ENCODE results near the gene CTTN. TPM values are rescaled to one million over a fixed set of nuclear protein-coding genes. Genes with fewer than 3 reads are reported as not detected.
"Not testable (repeated sequence)": the region's sequence is repeated elsewhere in the genome, so short reads cannot be mapped to it uniquely, and the experiment has no call there.

Gene CTTN
- total and polyA plus RNA-seq, 5 donors = 67.7 to 117 (median 84.7) TPM

DNA sequence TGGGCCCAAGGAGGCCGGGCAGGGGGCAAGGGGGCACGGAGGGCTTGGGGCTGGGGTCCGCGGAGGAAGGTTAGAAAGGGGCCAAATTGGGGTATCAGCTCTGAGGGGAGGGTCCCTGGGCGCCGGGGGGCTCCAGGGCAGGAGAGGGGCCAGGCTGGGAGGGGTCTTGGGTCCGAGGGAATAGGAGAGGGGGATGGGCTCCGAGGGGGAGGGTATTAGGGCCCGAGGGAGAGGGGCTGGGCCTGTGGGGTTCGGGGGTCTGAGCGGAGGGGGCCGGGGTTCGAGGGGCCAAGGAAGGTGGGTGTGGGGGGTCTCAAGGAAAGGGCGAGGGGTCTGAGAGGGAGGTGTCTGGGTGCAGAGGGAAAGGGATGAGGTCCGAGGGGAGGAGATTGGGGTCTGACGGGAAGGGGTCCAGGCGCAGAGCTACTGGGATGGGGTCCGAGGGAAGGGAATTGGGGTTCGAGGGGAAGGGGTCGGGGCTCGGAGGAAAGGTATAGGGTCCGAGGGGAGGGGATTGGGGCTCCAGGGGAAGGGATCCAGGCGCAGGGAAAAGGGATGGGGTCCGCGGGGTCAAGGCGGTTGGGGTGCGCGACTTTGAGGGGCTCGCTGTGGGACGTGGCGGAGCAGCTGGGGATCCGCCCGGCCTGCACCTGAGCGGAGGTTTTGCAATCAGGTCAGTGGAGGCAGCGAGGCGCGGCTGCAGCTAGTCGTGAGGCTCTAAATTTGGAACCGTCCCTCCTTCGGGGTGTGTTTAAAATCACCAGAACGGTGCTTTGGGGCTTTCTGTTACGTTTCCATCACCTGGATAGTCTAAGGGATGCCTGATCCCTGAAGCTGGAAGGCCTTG lies 728 bp downstream of the CTTN start:
- Histone ChIP-seq H3K4me1 (ENCODE audit: control insufficient read depth, insufficient read depth, low read length) (peaks cover 3% of the 10 kb centered on the region), H3K9me3 (ENCODE audit: control insufficient read depth, low read length) (no peaks in the 10 kb centered on the region), H3K27me3 (ENCODE audit: control insufficient read depth, insufficient read depth) (no peaks in the 10 kb centered on the region), H3K4me3 (ENCODE audit: low read length) (peak overlapping the region; percentile 99), H3K27ac (ENCODE audit: low read length) (peak overlapping the region; percentile 63)
- 2% methylated on average over 42 of the region's 42 CpGs for WGBS
- peak in 2 of 3 donors; percentile 35 to 69 for DNase-seq
- intact Hi-C loops (cut with DNase I) = no loop called here
- peak; percentile 1 to 25 for ATAC-seq

DNA sequence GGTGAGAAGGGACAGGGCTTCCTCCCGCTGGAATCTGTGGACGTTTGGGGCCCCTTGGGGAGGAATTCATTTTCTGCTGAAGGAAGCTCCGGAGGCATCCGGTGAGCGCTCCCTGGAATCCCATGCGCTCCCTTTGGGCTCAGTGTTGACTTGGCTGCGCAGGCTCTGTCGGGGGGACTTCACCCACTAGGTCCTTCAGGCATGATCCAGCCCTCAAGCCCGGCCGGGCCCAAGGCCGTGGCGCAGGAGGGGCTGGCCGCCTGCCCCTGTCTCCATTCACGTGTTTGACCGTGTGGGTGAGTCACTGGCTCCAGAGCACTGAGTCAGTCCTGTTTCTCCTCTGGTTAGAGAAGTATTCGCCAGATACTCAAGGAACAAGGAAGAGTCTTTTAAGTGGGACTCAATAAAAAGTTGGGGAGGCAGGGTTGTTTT lies 1.4 kb downstream of the CTTN start:
- Histone ChIP-seq H3K27ac (ENCODE audit: low read length) (peak overlapping the region; percentile 63), H3K4me1 (ENCODE audit: control insufficient read depth, insufficient read depth, low read length) (peaks cover 3% of the 10 kb centered on the region), H3K9me3 (ENCODE audit: control insufficient read depth, low read length) (no peaks in the 10 kb centered on the region), H3K4me3 (ENCODE audit: low read length) (peak overlapping the region; percentile 99), H3K27me3 (ENCODE audit: control insufficient read depth, insufficient read depth) (no peaks in the 10 kb centered on the region)
- WGBS = 12% methylated on average over 16 of the region's 16 CpGs
- intact Hi-C loops (cut with DNase I) = no loop called here
- ATAC-seq (peak; percentile 69 to 86), DNase-seq (peak; percentile 90 to 92 (median 91))

DNA sequence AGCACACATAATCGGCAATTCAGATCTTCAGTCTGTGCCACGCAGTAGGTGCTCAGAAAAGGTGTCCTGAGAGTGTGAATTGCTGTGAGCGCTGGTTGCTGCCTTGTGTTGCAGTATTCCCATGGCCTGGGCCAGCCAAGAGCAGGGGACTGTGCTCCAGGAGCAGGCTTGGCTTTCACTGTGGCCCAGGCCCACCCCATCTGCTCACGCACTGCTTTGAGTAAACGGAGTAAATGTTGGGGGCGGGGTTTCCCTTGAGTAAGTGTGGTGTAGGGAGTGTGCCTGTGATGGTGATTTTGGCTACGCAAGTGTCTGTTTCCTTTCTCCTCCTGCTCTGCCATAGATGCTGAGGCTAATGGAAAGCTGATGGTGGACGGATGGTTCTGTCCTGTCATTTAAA lies 2.3 kb downstream of the CTTN start:
- ATAC-seq (no peak), DNase-seq (no peak)
- no peak overlapping the region for H3K4me3 ChIP-seq (ENCODE audit: low read length)
- WGBS = 85% methylated on average over 8 of the region's 8 CpGs
- H3K4me1 ChIP-seq (ENCODE audit: control insufficient read depth, insufficient read depth, low read length) = peaks cover 3% of the 10 kb centered on the region
- H3K9me3 ChIP-seq (ENCODE audit: control insufficient read depth, low read length) = no peaks in the 10 kb centered on the region
- intact Hi-C loops (cut with DNase I) = no loop called here
- H3K27ac ChIP-seq (ENCODE audit: low read length) = no peak overlapping the region
- H3K27me3 ChIP-seq (ENCODE audit: control insufficient read depth, insufficient read depth) = no peaks in the 10 kb centered on the region

DNA sequence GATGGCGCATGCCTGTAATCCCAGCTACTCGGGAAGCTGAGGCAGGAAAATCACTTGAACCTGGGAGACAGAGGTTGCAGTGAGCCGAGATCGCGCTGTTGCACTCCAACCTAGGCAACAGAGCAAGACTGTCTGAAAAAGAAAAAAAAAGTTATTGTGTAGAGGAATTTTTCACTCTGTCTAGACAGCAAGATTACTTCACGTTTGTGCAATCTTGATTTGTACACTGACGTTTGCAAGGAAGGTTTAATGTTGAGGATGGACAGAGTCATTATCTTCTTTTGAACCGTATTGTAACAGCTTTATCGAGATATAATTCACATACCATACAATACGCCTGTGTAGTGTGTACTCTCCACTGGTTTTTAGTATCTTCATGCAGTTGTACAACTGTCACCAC lies 3.7 kb downstream of the CTTN start:
- ATAC-seq (no peak), DNase-seq (no peak)
- Histone ChIP-seq H3K4me3 (ENCODE audit: low read length) (no peak overlapping the region), H3K27me3 (ENCODE audit: control insufficient read depth, insufficient read depth) (no peaks in the 10 kb centered on the region), H3K27ac (ENCODE audit: low read length) (no peak overlapping the region), H3K4me1 (ENCODE audit: control insufficient read depth, insufficient read depth, low read length) (peaks cover 5% of the 10 kb centered on the region), H3K9me3 (ENCODE audit: control insufficient read depth, low read length) (no peaks in the 10 kb centered on the region)
- intact Hi-C loops (cut with DNase I) = no loop called here
- WGBS = 79% methylated on average over 10 of the region's 10 CpGs

DNA sequence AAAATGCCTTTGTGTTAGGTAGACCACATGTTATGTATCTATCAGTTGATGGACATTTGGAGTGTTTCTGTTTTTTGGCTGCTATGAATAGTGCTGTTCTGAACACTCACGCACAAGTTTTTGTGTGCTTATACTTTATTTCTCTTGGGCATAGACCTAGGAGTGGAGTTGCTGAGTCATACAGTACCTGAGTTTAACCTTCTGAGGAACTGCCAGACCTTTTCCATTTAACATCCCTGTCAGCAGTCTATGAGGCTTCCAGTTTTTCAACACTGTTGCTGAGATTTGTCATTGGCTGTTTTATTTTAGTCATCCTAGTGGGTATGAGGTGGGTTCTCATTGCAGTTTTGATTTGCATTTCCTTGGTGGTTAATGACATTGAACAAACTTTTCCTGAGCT lies 4.4 kb downstream of the CTTN start:
- no peak for ATAC-seq
- intact Hi-C loops (cut with DNase I) = no loop called here
- Histone ChIP-seq H3K9me3 (ENCODE audit: control insufficient read depth, low read length) (no peaks in the 10 kb centered on the region), H3K4me1 (ENCODE audit: control insufficient read depth, insufficient read depth, low read length) (peaks cover 5% of the 10 kb centered on the region), H3K27me3 (ENCODE audit: control insufficient read depth, insufficient read depth) (no peaks in the 10 kb centered on the region), H3K27ac (ENCODE audit: low read length) (no peak overlapping the region), H3K4me3 (ENCODE audit: low read length) (no peak overlapping the region)
- DNase-seq = no peak
- WGBS = 56% methylated on average over 1 of the region's 1 CpG

DNA sequence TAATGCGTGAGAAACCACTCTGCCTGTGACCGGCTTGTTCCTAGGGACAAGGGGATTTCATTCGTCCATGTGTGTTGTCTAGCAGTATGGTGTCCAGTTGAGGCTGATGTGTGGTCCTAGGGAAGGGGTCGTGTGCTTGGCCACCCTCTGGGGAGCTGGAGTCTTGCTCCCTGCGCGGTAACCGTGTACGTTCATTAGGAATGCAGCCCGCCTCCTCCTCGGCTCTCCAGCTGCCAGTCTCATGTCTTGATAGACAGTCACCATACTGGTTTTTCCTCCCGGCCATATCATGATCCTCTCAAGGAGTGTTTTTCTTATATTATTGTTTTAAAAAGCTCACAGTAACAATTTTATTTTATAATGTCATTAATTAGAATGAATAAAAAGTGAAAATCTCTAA lies 5.9 kb downstream of the CTTN start:
- Histone ChIP-seq H3K4me3 (ENCODE audit: low read length) (no peak overlapping the region), H3K9me3 (ENCODE audit: control insufficient read depth, low read length) (no peaks in the 10 kb centered on the region), H3K27ac (ENCODE audit: low read length) (no peak overlapping the region), H3K4me1 (ENCODE audit: control insufficient read depth, insufficient read depth, low read length) (peaks cover 5% of the 10 kb centered on the region), H3K27me3 (ENCODE audit: control insufficient read depth, insufficient read depth) (no peaks in the 10 kb centered on the region)
- intact Hi-C loops (cut with DNase I) = no loop called here
- ATAC-seq (no peak), DNase-seq (no peak)
- 86% methylated on average over 11 of the region's 11 CpGs for WGBS

DNA sequence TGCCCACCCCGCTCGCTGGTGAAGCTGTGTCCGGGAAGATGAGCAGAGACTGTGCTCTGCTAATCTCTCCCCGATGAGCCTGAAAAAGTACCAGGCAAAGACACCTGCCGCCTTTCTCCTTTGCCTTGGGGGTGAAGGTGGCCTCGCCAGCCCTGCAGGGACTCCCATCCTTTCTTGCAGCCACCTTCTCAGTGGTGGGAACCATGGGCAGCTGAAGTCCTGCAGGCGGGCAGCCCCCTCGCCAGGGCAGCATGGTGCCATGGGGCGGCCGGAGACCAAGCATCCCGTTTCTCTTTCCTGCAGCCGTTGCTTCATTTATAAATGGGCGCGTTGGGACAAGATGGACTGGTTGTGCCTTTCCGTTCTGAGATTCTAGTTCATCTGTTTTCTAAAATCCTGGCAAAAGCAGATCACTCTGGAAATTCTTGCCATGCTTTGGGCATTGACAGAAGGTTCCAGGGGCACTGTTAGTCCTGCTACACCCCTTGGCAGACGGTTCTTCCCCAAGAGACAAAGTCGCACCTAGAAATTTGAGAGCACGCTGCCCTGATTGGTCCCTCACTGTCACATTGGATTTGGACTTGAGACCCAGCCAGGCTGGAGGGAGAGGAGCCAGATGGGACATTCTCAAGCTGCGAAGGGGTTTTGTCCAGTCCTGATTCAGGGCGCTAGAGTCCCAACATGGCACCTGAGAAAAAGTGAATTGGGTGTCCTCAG lies 7.5 kb downstream of the CTTN start:
- ATAC-seq (no peak), DNase-seq (no peak)
- H3K27me3 ChIP-seq (ENCODE audit: control insufficient read depth, insufficient read depth) = no peaks in the 10 kb centered on the region
- intact Hi-C loops (cut with DNase I) = no loop called here
- H3K4me3 ChIP-seq (ENCODE audit: low read length) = no peak overlapping the region
- 79% methylated on average over 20 of the region's 20 CpGs for WGBS
- peaks cover 2% of the 10 kb centered on the region for H3K4me1 ChIP-seq (ENCODE audit: control insufficient read depth, insufficient read depth, low read length)
- no peak overlapping the region for H3K27ac ChIP-seq (ENCODE audit: low read length)
- H3K9me3 ChIP-seq (ENCODE audit: control insufficient read depth, low read length) = no peaks in the 10 kb centered on the region

DNA sequence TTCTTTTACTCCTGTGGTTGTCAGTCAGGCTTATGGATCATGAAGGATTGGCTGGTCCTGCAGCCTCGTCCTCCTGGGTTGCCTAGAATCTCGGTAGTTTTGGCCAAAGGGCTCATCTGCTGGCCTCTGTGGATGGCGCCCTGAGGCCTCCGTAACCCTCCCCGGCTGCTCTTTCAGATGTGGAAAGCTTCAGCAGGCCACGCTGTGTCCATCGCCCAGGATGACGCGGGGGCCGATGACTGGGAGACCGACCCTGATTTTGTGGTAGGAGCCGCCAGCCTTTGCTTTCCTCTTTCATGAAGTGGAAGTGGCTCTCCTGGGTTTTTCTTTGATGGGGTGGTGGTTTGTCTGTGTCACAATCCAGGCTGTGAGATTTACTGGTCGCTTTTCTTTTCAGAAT lies 8.8 kb downstream of the CTTN start:
- no peak overlapping the region for H3K4me3 ChIP-seq (ENCODE audit: low read length)
- peaks cover 2% of the 10 kb centered on the region for H3K4me1 ChIP-seq (ENCODE audit: control insufficient read depth, insufficient read depth, low read length)
- DNase-seq (no peak), ATAC-seq (no peak)
- no peaks in the 10 kb centered on the region for H3K27me3 ChIP-seq (ENCODE audit: control insufficient read depth, insufficient read depth)
- intact Hi-C loops (cut with DNase I) = no loop called here
- H3K9me3 ChIP-seq (ENCODE audit: control insufficient read depth, low read length) = no peaks in the 10 kb centered on the region
- H3K27ac ChIP-seq (ENCODE audit: low read length) = no peak overlapping the region
- WGBS = 87% methylated on average over 13 of the region's 13 CpGs

DNA sequence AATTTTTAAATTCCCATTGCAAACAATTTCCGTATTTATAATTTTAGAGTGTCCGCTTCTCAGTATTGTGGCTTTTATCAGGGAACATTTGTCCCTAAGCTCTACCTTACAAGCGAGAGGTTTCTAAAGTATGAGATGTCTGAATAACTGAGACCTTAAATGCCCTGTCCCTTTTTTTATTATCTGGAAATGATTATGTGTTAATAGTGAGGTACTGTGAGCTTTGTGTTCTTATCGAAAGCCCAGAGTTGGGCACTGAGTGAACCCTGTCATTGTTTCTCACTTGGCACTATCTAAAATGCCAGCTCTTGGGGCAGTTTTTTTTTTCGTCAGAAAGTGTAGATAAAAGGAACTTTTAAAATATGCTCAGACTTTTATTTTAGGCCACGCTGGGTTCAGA lies 9.5 kb downstream of the CTTN start:
- Histone ChIP-seq H3K9me3 (ENCODE audit: control insufficient read depth, low read length) (no peaks in the 10 kb centered on the region), H3K4me1 (ENCODE audit: control insufficient read depth, insufficient read depth, low read length) (peaks cover 2% of the 10 kb centered on the region), H3K4me3 (ENCODE audit: low read length) (no peak overlapping the region), H3K27me3 (ENCODE audit: control insufficient read depth, insufficient read depth) (no peaks in the 10 kb centered on the region), H3K27ac (ENCODE audit: low read length) (no peak overlapping the region)
- WGBS = 90% methylated on average over 6 of the region's 6 CpGs
- ATAC-seq = no peak
- intact Hi-C loops (cut with DNase I) = no loop called here
- DNase-seq = no peak

DNA sequence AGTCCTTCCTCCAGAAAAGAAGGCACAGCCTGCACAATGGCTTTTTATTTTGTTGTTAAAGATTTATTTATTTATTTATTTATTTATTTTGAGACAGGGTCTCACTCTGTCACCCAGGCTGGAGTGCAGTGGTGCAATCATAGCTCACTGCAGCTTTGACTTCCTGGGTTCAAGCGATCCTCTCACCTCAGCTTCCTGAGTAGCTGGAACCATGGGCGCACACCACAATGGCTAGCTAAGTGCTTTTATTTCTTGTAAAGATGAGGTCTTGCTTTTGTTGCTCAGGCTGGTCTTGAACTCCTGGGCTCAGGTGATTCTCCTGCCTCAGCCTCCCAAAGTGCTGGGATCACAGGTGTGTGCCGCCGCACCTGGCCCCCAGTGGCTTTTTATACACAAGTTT lies 10.0 kb downstream of the CTTN start:
- not testable (repeated sequence) for H3K27ac ChIP-seq (ENCODE audit: low read length); ATAC-seq
- 92% methylated on average over 4 of the region's 4 CpGs for WGBS

DNA sequence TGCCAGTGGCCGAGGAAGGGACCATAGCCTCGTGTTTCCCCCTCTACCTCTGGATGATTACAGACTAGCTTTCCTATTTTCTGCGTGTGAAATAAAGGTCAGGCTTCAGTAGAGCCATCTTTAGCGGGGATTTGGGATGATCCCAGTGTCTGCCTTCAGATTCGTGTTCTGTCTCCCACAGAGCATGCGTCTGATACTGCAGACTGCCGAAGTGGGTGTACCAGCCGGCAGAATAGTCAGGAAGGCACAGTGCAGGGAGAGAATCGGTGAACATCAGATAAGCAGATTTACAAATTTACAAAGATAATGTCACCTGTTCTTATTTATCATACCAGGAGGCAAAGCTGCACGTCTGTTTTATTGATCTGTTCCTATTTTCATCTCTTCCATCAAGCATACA lies 11.1 kb downstream of the CTTN start:
- H3K9me3 ChIP-seq (ENCODE audit: control insufficient read depth, low read length) = no peaks in the 10 kb centered on the region
- ATAC-seq (no peak), DNase-seq (no peak)
- 84% methylated on average over 10 of the region's 10 CpGs for WGBS
- no peak overlapping the region for H3K27ac ChIP-seq (ENCODE audit: low read length)
- no peak overlapping the region for H3K4me3 ChIP-seq (ENCODE audit: low read length)
- H3K27me3 ChIP-seq (ENCODE audit: control insufficient read depth, insufficient read depth) = no peaks in the 10 kb centered on the region
- intact Hi-C loops (cut with DNase I) = no loop called here
- H3K4me1 ChIP-seq (ENCODE audit: control insufficient read depth, insufficient read depth, low read length) = peaks cover 2% of the 10 kb centered on the region

More for the DNA sequence above, 10.0 kb downstream of the CTTN start:
- H3K9me3 ChIP-seq (ENCODE audit: control insufficient read depth, low read length); DNase-seq; H3K4me1 ChIP-seq (ENCODE audit: control insufficient read depth, insufficient read depth, low read length); intact Hi-C loops (cut with DNase I); H3K27me3 ChIP-seq (ENCODE audit: control insufficient read depth, insufficient read depth); H3K4me3 ChIP-seq (ENCODE audit: low read length): not testable (repeated sequence)

All from right cardiac atrium (tissue), 5 donors.